ENCODE results near the gene ADPRHL1. TPM values are rescaled to one million over a fixed set of nuclear protein-coding genes. Genes with fewer than 3 reads are reported as not detected.
A peak's percentile ranks its signal among the peaks of the same experiment; 100 is the strongest.

ADPRHL1 gene
- total and polyA plus RNA-seq, 2 donors (not counting 1 experiment from before 2014, with no cell fraction given) = 0.28 to 1.3 TPM

DNA sequence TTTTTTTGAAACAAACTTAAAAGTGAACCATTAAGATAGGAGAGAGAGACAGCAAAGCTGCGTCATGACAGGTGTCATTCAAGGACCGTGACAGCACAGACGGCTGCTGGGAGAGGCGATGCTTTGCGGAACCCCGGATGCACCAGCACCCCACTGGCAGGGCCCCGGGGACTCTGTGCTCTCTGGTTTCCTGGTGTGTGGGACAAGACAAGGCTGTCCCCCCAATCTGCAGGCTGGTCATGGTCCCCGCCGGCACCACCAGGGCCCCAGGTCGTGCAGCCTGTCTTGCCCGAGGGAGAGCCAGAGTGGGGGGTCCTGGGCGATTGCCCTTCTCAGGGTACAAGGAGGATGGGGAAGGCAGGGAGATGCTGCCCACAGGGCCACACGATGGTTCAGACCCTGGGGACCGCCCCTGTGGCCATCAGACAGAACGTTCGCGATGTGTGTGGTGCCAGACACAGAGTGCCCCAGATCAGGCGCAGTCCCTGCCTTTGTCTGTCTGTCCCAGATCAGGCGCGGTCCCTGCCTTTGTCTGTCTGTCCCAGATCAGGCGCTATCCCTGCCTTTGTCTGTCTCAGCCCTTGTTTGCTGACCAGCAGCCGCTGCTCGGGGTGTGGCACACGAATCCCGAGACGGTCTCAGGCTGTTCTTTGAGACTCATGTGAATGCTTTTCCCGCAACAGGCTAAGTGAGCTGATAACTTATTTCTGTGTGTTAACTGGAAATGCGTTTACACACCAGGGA lies 36.1 kb downstream of the ADPRHL1 start:
- DNase-seq = no peak
- TF ChIP-seq EZH2 (IDR thresholded peaks at IDR 0.05; ENCODE audit: borderline replicate concordance, insufficient read depth, low read depth, low read length, poor library complexity, severe bottlenecking) = no peak
- TF ChIP-seq, protein P1, sequence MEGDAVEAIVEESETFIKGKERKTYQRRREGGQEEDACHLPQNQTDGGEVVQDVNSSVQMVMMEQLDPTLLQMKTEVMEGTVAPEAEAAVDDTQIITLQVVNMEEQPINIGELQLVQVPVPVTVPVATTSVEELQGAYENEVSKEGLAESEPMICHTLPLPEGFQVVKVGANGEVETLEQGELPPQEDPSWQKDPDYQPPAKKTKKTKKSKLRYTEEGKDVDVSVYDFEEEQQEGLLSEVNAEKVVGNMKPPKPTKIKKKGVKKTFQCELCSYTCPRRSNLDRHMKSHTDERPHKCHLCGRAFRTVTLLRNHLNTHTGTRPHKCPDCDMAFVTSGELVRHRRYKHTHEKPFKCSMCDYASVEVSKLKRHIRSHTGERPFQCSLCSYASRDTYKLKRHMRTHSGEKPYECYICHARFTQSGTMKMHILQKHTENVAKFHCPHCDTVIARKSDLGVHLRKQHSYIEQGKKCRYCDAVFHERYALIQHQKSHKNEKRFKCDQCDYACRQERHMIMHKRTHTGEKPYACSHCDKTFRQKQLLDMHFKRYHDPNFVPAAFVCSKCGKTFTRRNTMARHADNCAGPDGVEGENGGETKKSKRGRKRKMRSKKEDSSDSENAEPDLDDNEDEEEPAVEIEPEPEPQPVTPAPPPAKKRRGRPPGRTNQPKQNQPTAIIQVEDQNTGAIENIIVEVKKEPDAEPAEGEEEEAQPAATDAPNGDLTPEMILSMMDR (IDR thresholded peaks at IDR 0.05) = no peak
- H3K4me3 Mint-ChIP-seq = peak overlapping the region; percentile 8
- no peak overlapping the region for H3K9ac ChIP-seq (ENCODE audit: low read length)
- no peak overlapping the region for H3K4me3 ChIP-seq (ENCODE audit: control extremely low read depth in 1 of 5, extremely low read depth in 1 of 5, insufficient read depth in 1 of 5, low read depth in 2 of 5, low read length in 4 of 5)
- peaks cover 0 to 10% of the 10 kb centered on the region in 2 donors for H3K4me1 ChIP-seq (ENCODE audit: control insufficient read depth in 2 of 2, insufficient read depth in 2 of 2, low read length in 2 of 2)
- H3K27ac Mint-ChIP-seq = no peak overlapping the region
- 89% methylated on average over 28 of the region's 28 CpGs for WGBS (ENCODE audit: insufficient coverage)
- no peaks in the 10 kb centered on the region for H3K9me3 Mint-ChIP-seq (ENCODE audit: insufficient read depth)
- intact Hi-C loops (cut with micrococcal nuclease) = no loop called here
- H3K9me3 ChIP-seq (ENCODE audit: control extremely low read depth in 1 of 3, control insufficient read depth in 2 of 3, insufficient read depth in 1 of 3, low read length in 2 of 3) = peaks cover 0 to 18% (median 0%) of the 10 kb centered on the region in 3 donors
- H4K20me1 ChIP-seq (ENCODE audit: control insufficient read depth, insufficient read depth, low read length, poor library complexity, severe bottlenecking) = no peaks in the 10 kb centered on the region
- H3K27ac ChIP-seq (ENCODE audit: low read length in 2 of 2) = no peak overlapping the region
- H3K36me3 ChIP-seq (replicated peaks in 1 of 2; ENCODE audit: control extremely low read depth in 1 of 2, control insufficient read depth in 1 of 2, extremely low read depth in 1 of 2, insufficient read depth in 2 of 2, low read length in 1 of 2) = no peaks in the 10 kb centered on the region
- H3K4me1 Mint-ChIP-seq = peaks cover 3% of the 10 kb centered on the region
- H3K27me3 ChIP-seq (replicated peaks in 1 of 4; ENCODE audit: control extremely low read depth in 1 of 4, control insufficient read depth in 3 of 4, insufficient read depth in 4 of 4, low read length in 3 of 4) = no peaks in the 10 kb centered on the region
- H3K4me2 ChIP-seq (replicated peaks; ENCODE audit: low read depth, low read length, poor library complexity, severe bottlenecking) = no peak overlapping the region
- no peaks in the 10 kb centered on the region for H3K79me2 ChIP-seq (ENCODE audit: control insufficient read depth, insufficient read depth, low read length)
- peaks cover 4% of the 10 kb centered on the region for H3K27me3 Mint-ChIP-seq
- ChIA-PET CTCF (interaction anchor here (1.2 kb wide), 1 partner anchor 22 kb away, joined by 3 read pairs; no protein-coding TSS in a partner anchor), POLR2A (no interaction called here)
- no peak overlapping the region for H2AFZ ChIP-seq (ENCODE audit: insufficient read depth, low read depth, low read length, poor library complexity, severe bottlenecking)
- ATAC-seq (ENCODE audit: low read depth) = peak; percentile 33

DNA sequence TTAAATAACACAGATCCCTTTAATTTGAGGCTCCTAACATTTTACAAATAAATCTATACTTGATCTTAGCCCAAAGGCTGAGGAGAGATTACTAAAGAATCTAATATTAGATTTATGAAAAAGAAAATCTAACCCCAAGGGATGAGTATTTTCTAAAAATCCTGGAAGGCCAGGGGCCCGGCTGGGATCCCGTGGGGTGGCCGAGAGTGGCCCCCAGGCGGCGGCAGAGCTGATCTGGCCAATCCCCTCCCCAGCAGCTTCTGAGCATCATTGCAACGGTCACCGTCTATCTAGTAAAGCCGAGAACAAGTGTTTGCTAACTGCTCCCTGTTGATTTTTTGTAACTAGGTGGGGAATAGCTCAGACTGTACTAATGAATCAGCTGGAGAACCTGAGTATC lies 37.5 kb downstream of the ADPRHL1 start:
- Histone ChIP-seq H3K4me2 (replicated peaks; ENCODE audit: low read depth, low read length, poor library complexity, severe bottlenecking) (no peak overlapping the region), H3K9me3 (ENCODE audit: control extremely low read depth in 1 of 3, control insufficient read depth in 2 of 3, insufficient read depth in 1 of 3, low read length in 2 of 3) (peaks cover 0 to 32% (median 3%) of the 10 kb centered on the region in 3 donors), H3K27ac (ENCODE audit: low read length in 2 of 2) (no peak overlapping the region), H3K79me2 (ENCODE audit: control insufficient read depth, insufficient read depth, low read length) (no peaks in the 10 kb centered on the region), H3K4me3 (ENCODE audit: control extremely low read depth in 1 of 5, extremely low read depth in 1 of 5, insufficient read depth in 1 of 5, low read depth in 2 of 5, low read length in 4 of 5) (no peak overlapping the region), H2AFZ (ENCODE audit: insufficient read depth, low read depth, low read length, poor library complexity, severe bottlenecking) (no peak overlapping the region), H3K4me1 (ENCODE audit: control insufficient read depth in 2 of 2, insufficient read depth in 2 of 2, low read length in 2 of 2) (peaks cover 0 to 10% of the 10 kb centered on the region in 2 donors), H3K27me3 (replicated peaks in 1 of 4; ENCODE audit: control extremely low read depth in 1 of 4, control insufficient read depth in 3 of 4, insufficient read depth in 4 of 4, low read length in 3 of 4) (no peaks in the 10 kb centered on the region), H3K9ac (ENCODE audit: low read length) (no peak overlapping the region), H3K36me3 (replicated peaks in 1 of 2; ENCODE audit: control extremely low read depth in 1 of 2, control insufficient read depth in 1 of 2, extremely low read depth in 1 of 2, insufficient read depth in 2 of 2, low read length in 1 of 2) (no peaks in the 10 kb centered on the region), H4K20me1 (ENCODE audit: control insufficient read depth, insufficient read depth, low read length, poor library complexity, severe bottlenecking) (no peaks in the 10 kb centered on the region)
- ATAC-seq (ENCODE audit: low read depth) (no peak), DNase-seq (no peak)
- H3K27ac Mint-ChIP-seq = no peak overlapping the region
- TF ChIP-seq, protein P1 (IDR thresholded peaks at IDR 0.05) = no peak
- TF ChIP-seq EZH2 (IDR thresholded peaks at IDR 0.05; ENCODE audit: borderline replicate concordance, insufficient read depth, low read depth, low read length, poor library complexity, severe bottlenecking) = no peak
- POLR2A ChIA-PET = no interaction called here
- WGBS (ENCODE audit: insufficient coverage) = 96% methylated on average over 8 of the region's 8 CpGs
- H3K4me1 Mint-ChIP-seq = peaks cover 10% of the 10 kb centered on the region
- intact Hi-C loops (cut with micrococcal nuclease) = no loop called here
- peaks cover 4% of the 10 kb centered on the region for H3K27me3 Mint-ChIP-seq
- no peak overlapping the region for H3K4me3 Mint-ChIP-seq
- no peaks in the 10 kb centered on the region for H3K9me3 Mint-ChIP-seq (ENCODE audit: insufficient read depth)
- CTCF ChIA-PET = no interaction called here
